ENCODE results near the gene IRAK4. TPM values are rescaled to one million over a fixed set of nuclear protein-coding genes. Genes with fewer than 3 reads are reported as not detected.
A peak's percentile ranks its signal among the peaks of the same experiment; 100 is the strongest.

The IRAK4 gene
- total and polyA plus RNA-seq, 2 experiments from 2014 or later, result 11.5 to 24.0 TPM

GRCh38 chr12:43728117-43728516 lies 30.6 kb upstream of the IRAK4 start:
- no peaks in the 10 kb centered on the region for H3F3A ChIP-seq (ENCODE audit: insufficient read depth)
- no peaks in the 10 kb centered on the region for H3K4me1 ChIP-seq (ENCODE audit: insufficient read depth)
- no peaks in the 10 kb centered on the region for H3K27me3 ChIP-seq (replicated peaks; ENCODE audit: insufficient read depth)
- no peak overlapping the region for H3K9ac ChIP-seq
- no peaks in the 10 kb centered on the region for H3K9me3 ChIP-seq (ENCODE audit: low read depth)
- no peak overlapping the region for H3K4me2 ChIP-seq (ENCODE audit: unreplicated experiment)
- no peak overlapping the region for H2AFZ ChIP-seq
- H3K9me2 ChIP-seq (ENCODE audit: insufficient read depth), result no peaks in the 10 kb centered on the region
- no peaks in the 10 kb centered on the region for H3K79me2 ChIP-seq (ENCODE audit: insufficient read depth)
- no peaks in the 10 kb centered on the region for H4K20me1 ChIP-seq (ENCODE audit: insufficient read depth)
- DNase-seq, result peak; percentile 23
- peaks cover 3% of the 10 kb centered on the region; the same call in 1 of the 2 replicates for H3K36me3 ChIP-seq (ENCODE audit: low read depth)
- H3K4me3 ChIP-seq, result no peak overlapping the region
- WGBS, 2 experiments (ENCODE audit: low coverage in 1 of 2, low lambda C conversion rate in 2 of 2, missing lambda C conversion rate in 2 of 2), result 10 to 13% methylated on average over 2 of the region's 2 CpGs
- in situ Hi-C loops (cut with MboI), result no loop called here
- TF ChIP-seq EZH2 (IDR thresholded peaks at IDR 0.05; ENCODE audit: insufficient read depth, poor library complexity, severe bottlenecking) (no peak), EZH2phosphoT487 (IDR thresholded peaks at IDR 0.05; ENCODE audit: insufficient read depth, low read depth) (no peak)
- H3K27ac ChIP-seq, result no peak overlapping the region

DNA sequence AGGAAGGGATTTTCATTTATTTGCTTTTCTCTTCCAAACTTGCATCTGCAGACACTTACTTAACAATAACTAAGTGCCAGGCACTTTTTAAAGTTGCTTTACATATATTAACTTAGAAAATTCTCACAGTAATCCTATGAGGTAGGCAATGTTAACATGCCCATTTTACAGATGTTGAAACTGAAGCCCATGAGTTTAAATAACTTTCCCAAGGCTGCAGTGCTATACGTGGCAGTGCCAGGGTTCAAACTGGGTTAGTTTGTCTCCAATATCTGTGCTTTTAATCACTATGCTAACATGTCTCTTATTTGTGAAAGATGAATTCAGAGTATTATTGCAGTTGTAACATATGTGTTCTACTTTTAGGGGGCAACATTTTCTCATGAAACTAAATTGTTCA lies 30.1 kb upstream of the IRAK4 start:
- no peak overlapping the region for H3K27ac ChIP-seq
- H3K9me3 ChIP-seq (ENCODE audit: low read depth), result no peaks in the 10 kb centered on the region
- no peaks in the 10 kb centered on the region for H3F3A ChIP-seq (ENCODE audit: insufficient read depth)
- no peak overlapping the region for H3K4me2 ChIP-seq (ENCODE audit: unreplicated experiment)
- H3K9ac ChIP-seq, result no peak overlapping the region
- no peaks in the 10 kb centered on the region for H3K9me2 ChIP-seq (ENCODE audit: insufficient read depth)
- DNase-seq, result no peak
- H4K20me1 ChIP-seq (ENCODE audit: insufficient read depth), result no peaks in the 10 kb centered on the region
- H2AFZ ChIP-seq, result no peak overlapping the region
- WGBS, 2 experiments (ENCODE audit: low coverage in 1 of 2, low lambda C conversion rate in 2 of 2, missing lambda C conversion rate in 2 of 2), result 97 to 98% methylated on average over 1 of the region's 1 CpG
- in situ Hi-C loops (cut with MboI), result no loop called here
- H3K4me1 ChIP-seq (ENCODE audit: insufficient read depth), result no peaks in the 10 kb centered on the region
- no peaks in the 10 kb centered on the region for H3K27me3 ChIP-seq (replicated peaks; ENCODE audit: insufficient read depth)
- TF ChIP-seq EZH2 (IDR thresholded peaks at IDR 0.05; ENCODE audit: insufficient read depth, poor library complexity, severe bottlenecking) (no peak), EZH2phosphoT487 (IDR thresholded peaks at IDR 0.05; ENCODE audit: insufficient read depth, low read depth) (no peak)
- no peaks in the 10 kb centered on the region for H3K79me2 ChIP-seq (ENCODE audit: insufficient read depth)
- H3K4me3 ChIP-seq, result no peak overlapping the region
- peaks cover 8% of the 10 kb centered on the region; the same call in 1 of the 2 replicates for H3K36me3 ChIP-seq (ENCODE audit: low read depth)

DNA sequence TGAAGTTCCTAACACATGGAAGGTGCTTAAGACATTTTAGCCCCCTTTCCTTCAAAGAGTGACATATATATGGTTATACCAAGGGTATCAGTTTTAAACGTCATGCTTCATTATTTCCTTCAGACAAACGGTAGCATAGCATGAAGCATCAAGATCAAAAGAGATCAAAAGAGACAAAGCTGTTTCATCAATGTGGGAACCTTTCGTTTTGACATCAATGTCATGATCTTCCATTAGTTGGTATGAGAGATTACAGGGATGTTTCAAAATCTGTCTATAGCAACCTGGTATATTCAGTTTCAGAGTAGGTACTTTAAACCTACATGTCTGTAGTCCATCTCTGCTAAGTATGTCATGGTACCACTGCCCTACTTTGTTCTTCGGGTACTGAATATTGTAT lies 28.5 kb upstream of the IRAK4 start:
- Histone ChIP-seq H3K9me2 (ENCODE audit: insufficient read depth) (no peaks in the 10 kb centered on the region), H3K36me3 (ENCODE audit: low read depth) (peaks cover 18% of the 10 kb centered on the region), H3K9me3 (ENCODE audit: low read depth) (no peaks in the 10 kb centered on the region), H3K27ac (no peak overlapping the region), H3K4me3 (no peak overlapping the region), H2AFZ (no peak overlapping the region), H4K20me1 (ENCODE audit: insufficient read depth) (no peaks in the 10 kb centered on the region), H3K79me2 (ENCODE audit: insufficient read depth) (no peaks in the 10 kb centered on the region), H3K27me3 (replicated peaks; ENCODE audit: insufficient read depth) (no peaks in the 10 kb centered on the region), H3K4me1 (ENCODE audit: insufficient read depth) (no peaks in the 10 kb centered on the region), H3F3A (ENCODE audit: insufficient read depth) (no peaks in the 10 kb centered on the region), H3K4me2 (ENCODE audit: unreplicated experiment) (no peak overlapping the region), H3K9ac (no peak overlapping the region)
- DNase-seq, result no peak
- TF ChIP-seq EZH2phosphoT487 (IDR thresholded peaks at IDR 0.05; ENCODE audit: insufficient read depth, low read depth) (no peak), EZH2 (IDR thresholded peaks at IDR 0.05; ENCODE audit: insufficient read depth, poor library complexity, severe bottlenecking) (no peak)
- WGBS, 2 experiments (ENCODE audit: low coverage in 1 of 2, low lambda C conversion rate in 2 of 2, missing lambda C conversion rate in 2 of 2), result 64 to 66% methylated on average over 4 of the region's 4 CpGs
- in situ Hi-C loops (cut with MboI), result no loop called here

DNA sequence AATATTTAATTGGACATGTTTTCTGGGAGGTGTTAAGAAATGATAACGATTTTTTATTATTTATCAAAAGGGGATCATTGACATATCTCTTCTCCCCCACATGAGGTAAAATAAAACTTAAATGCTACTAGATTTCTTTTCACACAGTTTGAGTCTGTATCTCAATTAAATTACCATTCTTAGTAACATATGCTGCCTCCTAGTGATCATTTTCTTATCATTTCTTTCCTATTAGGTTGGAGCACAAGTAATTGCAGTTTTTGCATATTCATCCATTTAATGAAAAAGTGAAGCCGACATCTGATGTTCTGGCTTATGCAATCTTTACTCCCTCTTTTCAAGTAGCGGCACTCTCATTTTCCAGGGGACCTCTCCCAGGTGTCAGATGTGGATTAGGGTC lies 25.1 kb upstream of the IRAK4 start:
- Histone ChIP-seq H3K4me2 (ENCODE audit: unreplicated experiment) (no peak overlapping the region), H3K27ac (no peak overlapping the region), H2AFZ (no peak overlapping the region), H3K9ac (no peak overlapping the region), H3K9me2 (ENCODE audit: insufficient read depth) (no peaks in the 10 kb centered on the region), H3F3A (ENCODE audit: insufficient read depth) (0 out of 2 replicates have a peak, but pooled peaks cover 9% of the 10 kb centered on the region), H3K4me1 (ENCODE audit: insufficient read depth) (peaks cover 21% of the 10 kb centered on the region), H3K4me3 (no peak overlapping the region), H3K9me3 (ENCODE audit: low read depth) (no peaks in the 10 kb centered on the region), H3K36me3 (ENCODE audit: low read depth) (peaks cover 25% of the 10 kb centered on the region), H3K79me2 (ENCODE audit: insufficient read depth) (no peaks in the 10 kb centered on the region), H4K20me1 (ENCODE audit: insufficient read depth) (no peaks in the 10 kb centered on the region), H3K27me3 (replicated peaks; ENCODE audit: insufficient read depth) (no peaks in the 10 kb centered on the region)
- no peak for TF ChIP-seq EZH2 (IDR thresholded peaks at IDR 0.05; ENCODE audit: insufficient read depth, poor library complexity, severe bottlenecking)
- no peak for DNase-seq
- in situ Hi-C loops (cut with MboI), result no loop called here
- WGBS, 2 experiments (ENCODE audit: low coverage in 1 of 2, low lambda C conversion rate in 2 of 2, missing lambda C conversion rate in 2 of 2), result 98 to 99% methylated on average over 3 of the region's 3 CpGs

- Histone ChIP-seq H3K36me3 (ENCODE audit: low read depth) (peaks cover 25% of the 10 kb centered on the region), H3K27me3 (replicated peaks; ENCODE audit: insufficient read depth) (no peaks in the 10 kb centered on the region), H3K4me2 (ENCODE audit: unreplicated experiment) (peak overlapping the region; percentile 17), H3K79me2 (ENCODE audit: insufficient read depth) (no peaks in the 10 kb centered on the region), H3F3A (ENCODE audit: insufficient read depth) (peaks cover 22% of the 10 kb centered on the region; the same call in 1 of the 2 replicates), H3K27ac (no peak overlapping the region), H3K9me2 (ENCODE audit: insufficient read depth) (no peaks in the 10 kb centered on the region), H3K9me3 (ENCODE audit: low read depth) (no peaks in the 10 kb centered on the region), H2AFZ (no peak overlapping the region), H3K9ac (no peak overlapping the region), H3K4me1 (ENCODE audit: insufficient read depth) (peaks cover 40% of the 10 kb centered on the region), H4K20me1 (ENCODE audit: insufficient read depth) (no peaks in the 10 kb centered on the region), H3K4me3 (no peak overlapping the region)
- TF ChIP-seq EZH2 (IDR thresholded peaks at IDR 0.05; ENCODE audit: insufficient read depth, poor library complexity, severe bottlenecking) (no peak), EZH2phosphoT487 (IDR thresholded peaks at IDR 0.05; ENCODE audit: insufficient read depth, low read depth) (no peak)
- in situ Hi-C loops (cut with MboI), result no loop called here
- DNase-seq, result no peak
- 33 to 43% methylated on average over 3 of the region's 3 CpGs for WGBS, 2 experiments (ENCODE audit: low coverage in 1 of 2, low lambda C conversion rate in 2 of 2, missing lambda C conversion rate in 2 of 2)
These were observed 21.8 kb upstream of the IRAK4 start for GRCh38 chr12:43736927-43737440.

Data from GM23248 (cell line).